HG03108 (cell line): ENCODE measurements around the gene CALN1.

Experiments
- ATAC-seq: cut with Tn5 transposase; IDR thresholded peaks from one replicate; pipeline ENCODE4 v1.9.1; 2021; ENCODE audit warnings: moderate library complexity; ENCODE audit not compliant: unreplicated experiment

The CALN1 gene

GRCh38 chr7:72272479-72272878 is 139.7 kb downstream of the CALN1 start:
- ATAC-seq = no peak

DNA sequence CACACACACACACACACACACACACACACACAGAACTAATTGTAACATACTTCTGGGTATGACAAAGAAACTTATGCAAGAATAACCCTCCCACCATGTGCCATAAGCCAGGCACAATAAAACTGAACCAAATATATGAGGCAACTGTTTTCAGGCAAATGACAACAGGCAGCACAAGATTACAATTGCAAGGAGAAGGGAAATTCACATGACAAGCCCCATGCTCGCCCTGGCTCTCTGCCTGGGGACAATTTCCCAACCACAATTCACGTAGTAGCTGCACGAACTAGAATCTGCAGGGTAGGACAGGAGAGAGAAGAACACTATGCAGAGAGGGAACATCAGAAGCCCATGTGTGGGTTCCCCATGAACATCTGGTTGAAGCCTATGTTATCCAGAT is 143.3 kb downstream of the CALN1 start:
- ATAC-seq = no peak

GRCh38 chr7:72268090-72268489 is 144.0 kb downstream of the CALN1 start:
- no peak for ATAC-seq

GRCh38 chr7:72267291-72267800 is 144.8 kb downstream of the CALN1 start:
- ATAC-seq = no peak

- ATAC-seq = no peak
Observed at GRCh38 chr7:72266771-72267170, 145.4 kb downstream of the CALN1 start.

DNA sequence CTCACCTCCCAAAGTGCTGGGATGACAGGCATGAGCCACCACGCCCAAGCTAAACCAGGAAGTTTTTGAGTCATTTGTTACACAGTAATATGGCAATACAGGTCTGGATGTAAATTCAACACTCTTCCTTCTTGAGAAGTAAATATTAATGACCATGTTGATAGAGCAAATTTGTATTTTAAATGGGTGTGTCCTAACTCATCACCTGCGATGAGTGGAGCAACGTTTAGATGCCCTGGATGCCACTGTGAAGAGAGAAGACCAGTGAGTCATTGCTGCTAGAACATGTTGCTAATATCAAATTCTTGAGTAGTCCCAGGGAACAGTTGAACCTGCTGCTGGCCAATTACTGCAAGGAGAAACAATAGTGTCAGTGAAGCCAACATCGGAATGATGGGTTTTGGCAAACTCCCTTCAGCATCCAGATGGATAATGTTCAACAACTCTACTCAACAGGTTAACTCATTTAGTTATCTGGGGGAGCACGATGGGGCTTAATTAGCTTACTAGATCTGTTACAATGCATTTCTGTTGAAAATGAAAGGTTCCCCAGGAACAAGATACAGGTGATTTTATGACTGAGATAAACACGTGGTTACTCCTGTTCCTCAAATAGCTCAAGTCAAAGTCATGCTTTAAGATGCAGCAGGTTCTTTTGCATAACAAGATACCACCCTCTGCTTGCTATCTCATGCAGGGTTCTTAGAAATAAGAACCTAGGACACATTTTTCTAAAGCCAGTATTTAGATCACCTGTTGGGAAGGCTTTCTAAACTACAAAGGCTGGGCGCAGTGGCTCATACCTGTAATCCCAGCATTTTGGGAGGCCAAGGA is 146.8 kb downstream of the CALN1 start:
- ATAC-seq = no peak

- no peak for ATAC-seq
Observed at GRCh38 chr7:72260406-72260805, 151.7 kb downstream of the CALN1 start.

- ATAC-seq = no peak
Observed at GRCh38 chr7:72258074-72258473, 154.1 kb downstream of the CALN1 start.

- no peak for ATAC-seq
Observed at GRCh38 chr7:72254455-72254854, 157.7 kb downstream of the CALN1 start.

GRCh38 chr7:72249106-72249505 is 163.0 kb downstream of the CALN1 start:
- no peak for ATAC-seq

- ATAC-seq = no peak
Observed at GRCh38 chr7:72244826-72245398, 167.2 kb downstream of the CALN1 start.

- ATAC-seq = no peak
Observed at GRCh38 chr7:72243329-72243728, 168.8 kb downstream of the CALN1 start.

GRCh38 chr7:72235351-72235750 is 176.8 kb downstream of the CALN1 start:
- ATAC-seq = no peak

- no peak for ATAC-seq
Observed at GRCh38 chr7:72234086-72234485, 178.1 kb downstream of the CALN1 start.

DNA sequence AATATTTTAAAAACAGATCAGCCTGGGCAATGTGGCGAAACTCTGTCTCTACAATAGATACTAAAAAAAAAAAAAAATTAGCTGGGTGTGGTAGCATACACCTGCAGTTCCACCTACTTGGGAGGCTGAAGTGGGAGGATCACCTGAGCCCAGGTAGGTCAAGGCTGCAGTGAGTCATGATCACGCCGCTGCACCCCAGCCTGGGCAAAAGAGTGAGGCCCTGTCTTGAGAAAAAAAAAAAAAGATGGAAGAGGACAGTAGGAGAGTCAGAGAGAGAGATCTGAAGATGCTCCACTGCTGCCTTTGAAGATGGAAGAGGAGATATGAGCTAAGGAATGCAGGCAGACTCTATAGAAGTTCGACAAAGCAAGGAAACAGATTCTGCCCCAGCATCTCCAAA is 181.9 kb downstream of the CALN1 start:
- no peak for ATAC-seq

- ATAC-seq = no peak
Observed at GRCh38 chr7:72223351-72223750, 188.8 kb downstream of the CALN1 start.

DNA sequence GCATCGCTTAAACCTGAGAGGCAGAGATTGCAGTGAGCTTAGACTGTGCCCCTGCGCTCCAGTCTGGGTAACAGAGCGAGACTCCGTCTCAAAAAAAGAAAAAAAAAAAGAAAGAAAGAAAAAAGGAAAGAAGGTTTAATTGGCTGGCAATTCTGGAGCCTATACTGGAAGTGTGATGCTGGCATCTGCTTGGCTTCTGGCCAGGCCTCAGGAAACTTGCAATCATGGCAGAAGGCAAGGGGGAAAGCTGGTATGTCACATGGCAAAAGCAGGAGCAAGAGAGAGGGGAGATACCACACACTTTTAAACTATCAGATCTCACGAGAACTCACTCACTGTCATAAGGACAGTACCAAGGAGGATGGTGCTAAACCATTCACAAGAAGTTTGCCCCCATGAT is 190.0 kb downstream of the CALN1 start:
- ATAC-seq = no peak

GRCh38 chr7:72219500-72219899 is 192.6 kb downstream of the CALN1 start:
- ATAC-seq = no peak

GRCh38 chr7:72217151-72217550 is 195.0 kb downstream of the CALN1 start:
- ATAC-seq = no peak

DNA sequence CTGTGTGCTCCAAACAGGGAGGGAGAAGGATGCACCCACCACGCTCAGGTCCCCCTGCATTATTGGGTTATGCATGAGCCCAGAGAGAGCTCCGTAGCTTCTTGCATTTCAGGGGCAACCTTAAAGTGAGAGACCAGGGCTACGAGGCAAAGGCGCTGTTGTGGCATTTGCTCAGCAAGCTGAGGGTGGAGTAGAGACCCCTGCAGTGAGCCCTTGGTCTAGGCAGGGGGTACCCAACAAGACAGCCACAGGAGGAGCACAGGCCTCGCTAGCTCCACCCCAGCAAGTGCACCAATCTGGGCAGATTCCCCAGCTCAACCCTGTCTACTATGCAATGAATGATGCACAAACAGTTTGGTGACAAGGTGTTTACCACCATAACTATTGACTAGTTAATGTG is 198.4 kb downstream of the CALN1 start:
- ATAC-seq = no peak

DNA sequence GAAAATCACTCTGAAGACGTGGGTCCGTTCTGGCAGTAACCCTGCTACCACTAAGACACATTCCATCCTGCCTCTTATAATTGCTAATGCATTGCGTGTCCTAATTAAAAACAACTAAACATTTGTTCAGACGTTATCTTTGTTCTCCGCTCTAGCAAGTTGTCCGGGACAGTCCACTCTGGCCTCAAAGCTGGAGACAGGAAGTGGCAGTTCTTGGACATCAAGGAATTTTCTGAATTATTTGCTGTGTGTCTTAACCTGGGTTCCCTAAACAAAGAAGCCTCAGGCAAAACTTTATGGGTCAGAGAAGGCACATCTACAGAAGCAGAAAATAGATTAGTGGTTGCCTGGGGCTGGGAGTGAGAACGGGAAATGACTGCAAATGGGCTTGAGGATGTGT is 199.1 kb downstream of the CALN1 start:
- no peak for ATAC-seq

- no peak for ATAC-seq
Observed at GRCh38 chr7:72211175-72211574, 201.0 kb downstream of the CALN1 start.
